PFSK-1 (cell line): ENCODE data around the gene FGR.

Source experiments
- POLR2AphosphoS5 ChIP-seq: IDR thresholded peaks from 2 replicates; pipeline ENCODE4 v1.6.1; 2012; ENCODE audit warnings: low read depth, mild to moderate bottlenecking, control low read depth, low read length, moderate library complexity
- REST ChIP-seq, 2 experiments: IDR thresholded peaks; 2 replicates each; pipeline versions ENCODE4 v1.6.1 to v1.8.0; 2011 to 2012; ENCODE audit warnings: low read depth in 2 of 2, low read length in 2 of 2, control low read depth in 1 of 2, inconsistent platforms in 1 of 2, mild to moderate bottlenecking in 1 of 2, moderate library complexity in 1 of 2; ENCODE audit not compliant: insufficient read depth in 1 of 2
- SIN3A ChIP-seq: IDR thresholded peaks from 2 replicates; pipeline ENCODE4 v1.6.1; 2012; ENCODE audit warnings: mild to moderate bottlenecking, low read length, moderate library complexity, borderline replicate concordance; ENCODE audit not compliant: insufficient read depth
- TAF1 ChIP-seq: IDR thresholded peaks from 2 replicates; pipeline ENCODE4 v1.6.1; 2012; ENCODE audit warnings: low read length, control low read depth, borderline replicate concordance; ENCODE audit not compliant: insufficient read depth

GRCh38 chr1:27596261-27596660 is 38.7 kb downstream of the FGR start:
- TF ChIP-seq SIN3A, result no peak
- no peak for TF ChIP-seq REST (IDR thresholded peaks at IDR 0.05; ENCODE audit: insufficient read depth in 1 of 2, low read depth in 2 of 2, low read length in 2 of 2)
- no peak for TF ChIP-seq TAF1
- TF ChIP-seq POLR2AphosphoS5, result no peak
